Head of caudate nucleus (tissue), 42 donors: Measurements from ENCODE around the gene AIG1.
"Not testable (repeated sequence)": the region's sequence is repeated elsewhere in the genome, so short reads cannot be mapped to it uniquely, and the experiment has no call there.

ENCODE experiments used
- DNase-seq, 42 donors: peaks; one replicate each; pipeline versions ENCODE4 v3.0.0 to v3.0.0-alpha.2; 2020 to 2021; ENCODE audit warnings: mixed read lengths in 7 of 42
- intact Hi-C: fragments of 100-400 bp; cut with DNase I; formaldehyde crosslinking; loops from one replicate; pipeline ENCODE4 v1.15.0; 2022

Gene AIG1

DNA sequence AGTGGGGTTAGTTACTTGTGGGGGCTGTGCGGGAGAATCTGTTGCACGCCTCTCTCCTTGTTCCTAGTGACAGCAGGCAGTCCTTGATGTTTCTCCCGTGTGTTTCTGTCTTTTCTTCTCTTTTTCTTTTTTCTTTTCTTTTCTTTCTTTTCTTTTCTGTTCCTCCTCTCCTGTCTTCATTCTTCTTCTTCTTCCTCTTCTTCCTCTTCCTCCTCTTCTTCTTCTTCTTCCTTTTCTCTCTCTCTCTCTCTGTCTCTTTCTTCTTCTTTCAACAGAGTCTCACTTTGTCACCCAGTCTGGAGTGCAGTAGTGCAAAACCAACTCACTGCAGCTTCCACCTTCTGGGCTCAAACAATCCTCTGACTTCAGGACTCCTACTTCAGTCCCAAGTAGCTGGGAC lies 6.8 kb upstream of the AIG1 start:
- intact Hi-C loops = no loop called here
- no peak for DNase-seq

DNA sequence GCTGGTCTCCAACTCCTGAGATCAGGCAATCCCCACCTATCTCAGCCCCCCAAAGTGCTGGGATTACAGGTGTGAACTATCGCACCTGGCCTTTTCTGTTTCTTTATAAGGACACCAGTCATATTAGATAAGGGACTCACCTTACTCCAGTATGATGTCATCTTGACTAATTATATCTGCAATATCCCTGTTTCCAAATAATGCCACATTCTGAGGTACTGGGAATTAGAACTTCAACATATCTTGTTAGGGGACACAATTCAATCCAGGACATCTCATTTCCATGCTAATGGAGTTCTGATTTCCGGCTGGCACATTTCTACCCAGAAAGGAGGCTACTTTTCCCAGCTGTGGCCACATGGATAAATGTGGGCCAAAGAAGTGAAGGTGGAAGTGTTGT lies 6.4 kb upstream of the AIG1 start:
- intact Hi-C loops = no loop called here
- DNase-seq = no peak

DNA sequence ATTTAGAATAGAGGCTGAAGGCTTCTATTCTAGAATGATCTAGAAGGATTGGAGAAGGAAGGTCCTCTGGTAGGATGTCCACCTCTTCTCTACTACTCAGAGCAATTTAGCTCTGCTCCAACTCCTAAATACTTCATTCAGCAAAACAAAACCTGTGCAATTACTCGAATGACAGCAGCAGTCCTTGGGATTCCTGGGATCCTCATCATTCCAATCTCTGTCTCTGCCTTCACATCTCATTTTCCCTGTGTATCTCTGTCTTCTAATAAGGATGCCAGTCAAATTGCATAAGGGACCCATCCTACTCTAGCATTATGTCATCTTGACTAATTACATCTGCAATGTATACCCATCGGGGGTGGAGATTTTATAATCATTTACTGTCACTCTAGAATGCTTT lies 5.5 kb upstream of the AIG1 start:
- intact Hi-C loops = no loop called here
- no peak for DNase-seq

DNA sequence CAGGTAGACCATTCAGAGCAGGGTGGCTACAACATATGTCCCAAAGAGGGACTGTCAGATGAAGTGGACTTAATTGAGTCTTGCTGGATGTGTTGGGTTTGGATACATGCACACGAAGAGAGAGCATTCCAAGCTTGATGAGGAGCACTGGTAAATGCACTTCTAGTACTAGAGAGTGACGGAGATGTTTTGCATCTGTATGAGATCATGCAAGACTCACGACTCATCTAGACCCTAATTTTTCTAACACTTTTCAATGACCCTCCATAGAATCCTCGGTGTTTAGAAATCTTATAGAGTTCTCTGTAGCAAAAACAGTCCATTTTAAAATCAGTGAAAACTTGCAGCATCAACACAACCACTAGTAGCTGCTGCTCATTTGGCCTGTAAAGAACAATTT lies 4.8 kb upstream of the AIG1 start:
- intact Hi-C loops = no loop called here
- no peak for DNase-seq

DNA sequence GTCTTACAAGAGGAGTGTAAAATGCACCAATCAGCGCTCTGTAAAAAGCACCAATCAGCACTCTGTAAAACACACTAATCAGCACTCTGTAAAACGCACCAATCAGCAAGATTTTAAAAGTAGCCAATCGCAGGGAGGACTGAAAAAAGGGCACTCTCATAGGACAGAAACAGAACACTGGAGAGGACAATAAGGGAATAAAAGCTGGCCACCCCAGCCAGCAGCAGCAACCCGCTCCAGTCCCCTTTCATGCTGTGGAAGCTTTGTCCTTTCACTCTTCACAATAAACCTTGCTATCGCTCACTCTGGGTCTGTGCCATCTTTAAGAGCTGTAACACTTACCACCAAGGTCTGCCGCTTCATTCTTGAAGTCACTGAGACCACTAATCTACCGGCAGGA lies 1.7 kb upstream of the AIG1 start:
- intact Hi-C loops = no loop called here
- DNase-seq = peak in 13 of 42 donors; percentile 3 to 53 (median 26)

DNA sequence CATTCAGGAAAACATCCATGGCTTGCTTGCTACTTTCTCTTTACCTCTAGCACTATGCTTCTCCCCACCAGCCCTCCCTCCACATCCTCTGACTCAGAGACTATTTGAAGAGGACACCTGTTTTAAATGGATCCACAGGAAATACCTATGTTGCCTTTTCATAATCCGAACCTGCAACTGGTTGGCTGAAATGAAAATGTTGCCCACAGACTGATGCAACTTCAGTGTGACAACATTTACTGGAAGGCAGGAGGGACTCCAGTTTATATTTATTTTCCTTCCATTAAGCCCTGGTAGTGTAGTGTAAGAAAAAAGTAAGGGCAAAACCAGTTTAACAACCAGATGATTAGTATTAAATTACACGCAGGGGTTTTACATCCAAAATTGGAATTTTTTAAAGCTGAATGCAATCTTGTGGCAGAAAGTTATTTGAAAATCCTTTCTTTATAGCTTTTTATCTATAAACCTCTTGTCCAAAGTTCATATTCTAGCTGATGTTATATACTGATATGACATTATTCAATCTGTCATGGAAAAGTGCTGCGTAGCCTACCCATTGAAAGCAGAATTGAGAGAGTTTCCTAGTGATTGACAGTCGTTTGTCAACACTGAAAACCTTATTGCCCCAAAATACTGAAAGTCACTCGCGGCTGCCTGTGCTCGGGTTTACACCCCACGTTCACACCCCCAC lies 881 bp upstream of the AIG1 start:
- DNase-seq = peak in 3 of 42 donors; percentile 1 to 47 (median 7)
- intact Hi-C loops = loop anchor here (2.0 kb wide), 1 partner anchor 113 kb away; no protein-coding TSS in a partner anchor

DNA sequence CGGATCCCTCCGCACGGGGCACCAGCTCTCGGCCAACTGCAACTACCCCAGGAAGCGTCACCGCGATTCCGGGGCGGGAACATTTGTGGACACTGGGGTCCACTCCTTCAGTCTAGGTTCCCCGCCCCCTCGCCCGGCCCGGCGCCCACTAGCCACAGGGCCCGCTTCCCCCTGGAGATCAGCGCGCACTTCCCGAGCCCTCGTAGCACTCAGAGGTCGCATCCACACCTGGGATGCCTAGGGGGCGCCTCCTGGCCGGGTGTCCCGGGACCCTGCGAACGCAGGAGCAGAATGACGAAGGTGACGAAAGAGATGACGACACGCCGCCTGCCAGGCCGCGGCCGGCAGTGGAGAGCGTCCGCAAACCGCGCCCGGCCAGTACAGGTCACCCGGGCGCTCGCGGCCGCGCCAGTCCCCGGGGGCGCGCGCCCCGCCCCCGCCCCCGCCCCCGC lies 309 bp upstream of the AIG1 start:
- intact Hi-C loops = loop anchor here (2.0 kb wide), 1 partner anchor 114 kb away; no protein-coding TSS in a partner anchor
- DNase-seq = peak; percentile 46 to 86 (median 74)

DNA sequence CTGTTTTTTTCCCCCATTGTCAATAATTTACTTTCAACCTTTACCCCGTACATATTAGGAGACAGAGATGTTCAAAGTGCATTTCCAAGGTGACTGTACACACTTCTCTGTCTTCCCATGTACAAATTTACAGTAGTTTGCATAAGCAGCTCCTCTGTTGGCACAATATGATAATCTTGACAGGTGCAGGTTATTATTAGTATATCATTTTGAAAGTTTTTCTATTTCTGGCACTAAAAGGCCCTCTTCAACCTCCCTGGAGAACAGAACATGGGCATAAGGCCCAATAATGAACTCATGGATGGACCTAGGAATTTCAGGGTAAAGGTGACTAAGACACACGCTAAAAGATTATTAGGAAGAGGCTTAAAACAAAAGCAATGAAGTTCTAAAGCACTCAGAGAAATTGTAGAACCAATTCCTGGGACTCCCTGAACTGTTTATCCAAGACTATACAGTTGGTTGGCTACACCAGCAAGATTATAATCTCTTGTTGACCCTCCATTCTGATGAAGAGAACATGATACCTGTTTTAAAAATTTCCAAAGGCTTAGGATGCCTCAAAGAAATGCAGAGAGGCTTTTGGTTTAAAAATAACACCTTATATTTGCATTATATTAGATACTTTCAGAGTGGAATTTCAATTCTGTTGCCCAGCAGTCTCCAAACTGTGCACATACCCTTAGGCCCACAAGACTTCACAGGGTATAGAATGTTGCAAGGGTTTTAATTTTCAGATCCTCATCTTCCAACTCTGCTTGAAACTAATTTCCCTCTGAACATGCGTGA lies 1.1 kb downstream of the AIG1 start:
- peak in 1 of 42 donors; percentile 18 for DNase-seq
- intact Hi-C loops = loop anchor here (2.0 kb wide), 1 partner anchor 115 kb away; no protein-coding TSS in a partner anchor

DNA sequence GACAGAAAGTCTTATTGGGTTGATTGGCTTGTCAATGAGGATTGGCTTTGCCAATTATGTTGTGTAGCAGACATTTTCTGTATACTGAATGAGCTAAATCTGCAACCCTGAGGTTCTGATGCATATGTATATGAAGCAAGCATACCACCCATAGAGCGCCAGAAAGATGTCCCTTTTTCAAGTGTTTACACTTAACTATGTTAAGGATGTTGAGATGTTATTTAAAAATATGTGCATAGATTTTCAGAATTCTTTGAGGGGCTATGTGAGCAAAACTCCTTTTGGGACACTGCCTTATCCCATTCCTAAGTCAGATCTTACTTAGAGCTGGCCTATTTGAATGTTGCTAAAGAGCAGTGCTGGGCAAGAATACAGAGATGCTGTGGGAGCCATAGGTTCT lies 1.9 kb downstream of the AIG1 start:
- intact Hi-C loops = no loop called here
- DNase-seq = no peak

DNA sequence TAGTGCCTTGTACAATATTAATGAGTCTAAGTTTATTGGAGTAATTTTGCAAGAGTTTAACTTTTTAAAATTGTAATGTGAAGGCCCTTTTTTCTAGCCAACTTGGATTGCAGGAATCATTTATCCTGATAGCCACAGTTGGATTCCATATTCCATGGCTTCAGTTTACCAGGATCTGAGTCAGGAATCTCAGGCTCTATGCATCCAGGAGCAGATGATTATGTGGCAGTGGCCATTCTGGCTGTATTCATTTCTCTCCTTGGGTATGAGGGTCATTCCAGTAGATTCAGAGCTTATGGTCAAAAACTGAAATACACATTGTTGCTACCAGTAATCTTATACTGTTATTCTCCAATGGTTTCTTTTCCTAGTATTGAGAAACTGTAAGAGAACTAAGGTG lies 2.9 kb downstream of the AIG1 start:
- intact Hi-C loops = no loop called here
- no peak for DNase-seq

DNA sequence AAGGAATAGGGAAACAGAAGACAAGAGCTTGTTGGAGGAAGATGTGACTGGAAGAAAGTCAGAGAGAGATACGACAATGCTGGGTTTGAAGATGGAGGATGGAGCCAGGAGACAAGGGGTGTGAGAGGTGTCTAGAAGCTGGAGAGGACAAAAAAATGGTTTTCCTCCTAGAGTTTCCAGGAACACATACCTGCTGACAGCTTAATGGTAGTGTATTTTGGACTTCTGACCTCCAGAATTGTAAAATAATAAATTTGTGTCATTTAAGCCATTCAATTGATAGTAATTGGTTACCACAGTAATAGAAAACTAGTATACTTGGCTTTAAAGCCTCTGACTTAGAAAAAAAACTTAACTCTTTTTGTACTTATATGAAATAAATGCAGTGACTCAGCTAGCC lies 3.6 kb downstream of the AIG1 start:
- no peak for DNase-seq
- intact Hi-C loops = no loop called here

DNA sequence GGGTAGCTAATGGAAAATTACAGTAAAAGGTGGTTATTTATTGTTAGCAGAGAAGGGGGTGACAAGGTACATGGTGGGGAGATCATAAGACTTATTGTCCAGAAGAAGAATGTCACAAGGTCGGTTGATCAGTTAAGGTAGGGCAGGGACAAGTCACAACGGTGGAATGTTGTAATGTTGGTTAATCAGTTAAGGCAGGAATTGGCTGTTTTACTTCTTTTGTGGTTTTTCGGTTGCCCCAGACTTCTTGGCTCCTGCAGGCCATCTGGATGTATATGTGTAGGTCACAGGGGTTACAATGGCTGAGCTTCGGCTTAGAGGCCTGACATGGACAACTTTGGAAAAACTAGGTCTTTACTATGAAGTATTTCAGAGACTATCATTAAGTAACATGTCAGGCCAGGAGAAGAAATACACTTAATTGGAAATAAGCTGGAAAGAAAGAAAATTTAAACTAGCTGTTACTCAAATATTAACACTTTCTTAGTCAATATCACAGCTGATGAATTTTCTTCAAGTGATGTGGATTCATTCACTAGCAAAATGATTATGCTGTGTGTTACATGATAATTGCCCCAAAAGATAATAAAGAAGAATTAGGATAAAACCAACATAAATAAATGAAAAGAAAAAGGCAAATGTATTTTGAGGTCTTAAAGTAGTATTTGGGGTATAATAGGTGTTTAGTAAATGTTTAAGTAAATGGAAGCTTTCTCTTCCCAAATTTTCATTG lies 4.4 kb downstream of the AIG1 start:
- intact Hi-C loops = no loop called here
- no peak for DNase-seq

DNA sequence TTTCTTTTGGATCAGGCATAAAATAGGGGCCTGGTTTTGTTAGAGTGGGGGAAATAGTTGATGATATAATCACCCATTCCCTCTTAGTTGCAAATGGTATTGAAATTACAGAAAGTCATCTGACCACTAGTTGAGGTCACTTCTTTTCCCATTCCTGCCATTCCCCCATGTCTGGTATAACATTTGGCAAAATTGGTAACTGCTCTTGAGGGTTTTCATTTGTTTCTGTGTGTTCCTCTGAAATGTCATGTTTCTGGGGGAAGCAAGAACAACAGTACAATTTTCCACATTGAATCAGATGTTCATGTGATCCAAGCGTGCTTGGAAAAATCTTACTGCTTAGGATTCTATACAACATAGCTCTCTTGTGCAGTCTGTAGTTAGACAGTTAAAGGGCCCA lies 7.3 kb downstream of the AIG1 start:
- DNase-seq = no peak
- intact Hi-C loops = no loop called here

DNA sequence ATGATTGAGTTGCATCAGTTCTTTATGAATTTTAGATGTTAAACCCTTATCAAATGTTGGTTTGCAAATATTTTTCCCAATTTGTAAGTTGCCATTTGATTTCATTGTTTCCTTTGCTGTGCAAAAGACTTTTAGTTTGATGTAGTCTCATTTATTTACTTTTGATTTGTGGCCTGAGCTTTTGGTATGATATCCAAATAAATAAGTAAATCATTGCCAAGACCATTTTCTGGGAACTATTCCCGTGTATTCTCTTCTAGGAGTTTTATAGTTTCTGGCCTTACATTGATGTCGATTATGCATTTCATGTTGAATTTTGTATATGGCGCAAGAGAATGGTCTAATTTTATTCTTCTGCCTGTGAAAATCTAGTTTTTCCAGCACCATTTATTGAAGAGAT lies 13.4 kb downstream of the AIG1 start:
- intact Hi-C loops = no loop called here
- no peak for DNase-seq

DNA sequence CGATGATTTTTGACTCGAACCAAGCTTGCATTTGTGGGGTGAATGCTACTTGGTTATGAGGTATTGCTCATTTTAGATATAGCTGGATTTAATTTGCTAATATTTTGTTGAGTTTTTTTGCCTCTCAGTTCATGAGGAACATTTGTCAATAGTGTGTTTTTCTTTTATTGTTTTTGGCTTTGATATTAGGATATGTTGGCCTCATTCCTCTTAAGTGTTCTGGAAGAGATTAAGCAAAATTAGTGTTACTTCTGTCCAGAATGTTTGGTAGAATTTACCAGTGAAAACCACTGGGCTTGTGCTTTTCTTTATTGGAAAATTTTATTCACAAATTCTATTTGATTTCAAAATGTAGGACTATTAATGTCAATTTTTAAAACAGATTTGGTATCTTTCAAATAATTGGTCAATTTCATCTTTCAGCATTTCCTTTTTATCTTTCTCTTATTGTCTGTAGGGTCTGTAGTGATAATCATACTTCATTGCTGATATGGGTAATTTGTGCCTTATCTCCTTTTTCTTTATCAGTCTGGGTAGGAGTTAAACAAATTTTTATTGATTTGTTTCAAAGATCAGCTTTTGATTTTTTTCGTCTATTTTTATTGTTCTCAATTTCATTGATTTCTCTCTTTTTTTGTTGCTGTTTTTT lies 14.1 kb downstream of the AIG1 start:
- intact Hi-C loops = no loop called here

DNA sequence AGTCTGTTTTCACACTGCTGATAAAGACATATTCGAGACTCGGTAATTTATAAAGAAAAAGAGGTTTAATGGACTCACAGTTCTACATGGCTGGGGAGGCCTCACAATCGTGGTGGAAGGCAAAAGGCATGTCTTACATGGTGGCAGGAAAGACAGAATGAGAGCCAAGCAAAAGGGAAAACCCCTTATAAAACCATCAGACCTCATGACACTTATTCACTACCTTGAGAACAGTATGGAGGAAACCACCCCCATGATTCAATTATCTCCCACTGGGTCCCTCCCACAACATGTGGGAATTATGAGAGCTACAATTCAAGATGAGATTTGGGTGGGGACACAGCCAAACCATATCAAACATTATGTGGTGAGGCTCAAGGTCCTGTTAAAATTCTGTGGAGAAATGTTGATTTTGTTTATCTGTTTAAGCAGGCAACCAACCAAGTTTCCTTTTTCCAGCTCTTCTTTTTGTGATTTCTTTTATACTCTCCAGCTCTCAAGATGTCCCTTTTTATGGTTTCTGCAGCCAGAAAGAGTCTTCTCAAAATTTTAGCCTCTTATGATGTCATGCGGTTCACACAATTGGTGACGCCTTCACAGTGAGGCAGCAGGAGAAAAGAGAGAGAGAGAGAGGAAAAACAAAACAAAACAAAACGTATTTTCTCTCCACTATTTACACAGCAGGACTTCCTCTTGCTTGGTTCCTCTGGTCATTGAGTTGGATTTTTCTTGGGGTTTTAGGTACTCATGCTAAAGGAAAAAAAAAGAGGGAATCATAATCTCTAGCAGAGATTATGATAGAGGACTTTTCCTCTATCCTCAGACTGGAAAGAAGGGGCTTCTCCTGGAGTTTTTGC lies 18.0 kb downstream of the AIG1 start:
- intact Hi-C loops = no loop called here
- DNase-seq = no peak

More for the DNA sequence above, 14.1 kb downstream of the AIG1 start:
- no peak for DNase-seq

DNA sequence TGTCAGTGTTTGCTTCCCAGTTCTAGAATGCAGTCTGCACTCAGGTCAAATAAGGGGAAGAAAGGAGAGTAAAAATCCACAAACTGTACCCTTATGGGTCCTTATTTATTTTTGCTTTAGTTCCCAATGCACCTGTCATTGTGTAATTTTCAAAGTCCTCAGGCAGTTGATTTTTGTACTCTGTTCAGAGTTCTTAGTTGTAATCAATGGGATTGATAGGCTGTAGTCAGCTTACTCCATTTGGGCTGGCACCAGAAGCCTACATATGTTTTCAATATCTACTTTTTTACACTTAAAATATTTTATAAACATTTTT lies 18.6 kb downstream of the AIG1 start:
- intact Hi-C loops = no loop called here
- no peak for DNase-seq

DNA sequence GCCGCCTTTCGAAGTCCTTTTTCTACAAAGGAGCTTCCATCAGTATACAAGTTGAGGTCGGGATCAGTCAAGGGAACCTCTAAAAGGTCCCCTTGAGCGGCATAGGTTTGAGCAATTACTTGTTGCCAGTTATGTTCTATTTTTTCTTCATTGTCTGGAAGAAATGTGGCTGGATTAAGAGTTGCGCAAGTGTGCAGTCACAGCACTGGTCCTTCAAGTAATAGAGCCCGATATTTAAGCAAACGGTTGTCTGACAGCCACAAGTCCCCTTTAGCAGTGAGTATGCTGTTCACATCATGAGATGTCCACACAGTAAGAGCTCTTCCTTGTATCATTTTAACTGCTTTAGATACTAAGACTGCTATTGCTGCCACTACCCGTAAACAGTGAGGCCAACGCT lies 21.6 kb downstream of the AIG1 start:
- intact Hi-C loops, DNase-seq: not testable (repeated sequence)

DNA sequence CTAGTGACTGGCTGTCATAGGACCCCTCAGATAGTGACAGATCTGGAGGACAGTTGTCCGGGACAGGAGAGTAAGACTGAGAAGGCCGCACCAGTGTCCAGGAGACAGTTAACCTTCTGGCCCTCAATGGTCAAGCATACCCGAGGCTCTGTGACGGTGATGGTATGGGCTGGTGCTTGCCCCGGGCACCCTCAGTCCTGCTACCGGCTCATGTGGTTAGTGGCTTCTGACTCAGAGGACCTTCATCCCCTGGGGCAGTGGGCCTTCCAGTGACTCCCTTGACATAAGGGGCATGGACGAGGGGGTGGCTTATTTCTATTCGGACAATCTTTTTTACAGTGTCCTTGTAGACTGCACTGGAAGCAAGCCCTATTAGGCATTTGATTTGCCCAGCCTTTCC lies 23.3 kb downstream of the AIG1 start:
- intact Hi-C loops, DNase-seq: not testable (repeated sequence)
